Lower leg skin (tissue), 3 donors: ENCODE measurements around the gene ZNF672.

ENCODE experiments used
- CTCF ChIP-seq, 3 donors: fragments of 450-650 bp; IDR thresholded peaks; one replicate each; pipeline ENCODE4 v1.5.1; 2016; ENCODE audit warnings: antibody characterized with exemption in 3 of 3, mild to moderate bottlenecking in 3 of 3, moderate library complexity in 2 of 3
- POLR2A ChIP-seq, 2 donors: fragments of 450-650 bp; IDR thresholded peaks; one replicate each; pipeline ENCODE4 v1.6.1; 2016 to 2017; ENCODE audit warnings: antibody characterized with exemption in 2 of 2, mild to moderate bottlenecking in 1 of 2, moderate library complexity in 1 of 2

- TF ChIP-seq POLR2A (IDR thresholded peaks at IDR 0.05) = no peak
- TF ChIP-seq CTCF (IDR thresholded peaks at IDR 0.05) = no peak
Measured at GRCh38 chr1:248831842-248832241, 6.2 kb upstream of the ZNF672 start.
